Fibroblast of skin of back (primary cell): ENCODE measurements around the gene SERGEF.
A peak's percentile ranks its signal among the peaks of the same experiment; 100 is the strongest.

Source experiments
- DNase-seq: peaks from one replicate; pipeline ENCODE4 v3.0.0-alpha.2; 2013

Gene SERGEF

DNA sequence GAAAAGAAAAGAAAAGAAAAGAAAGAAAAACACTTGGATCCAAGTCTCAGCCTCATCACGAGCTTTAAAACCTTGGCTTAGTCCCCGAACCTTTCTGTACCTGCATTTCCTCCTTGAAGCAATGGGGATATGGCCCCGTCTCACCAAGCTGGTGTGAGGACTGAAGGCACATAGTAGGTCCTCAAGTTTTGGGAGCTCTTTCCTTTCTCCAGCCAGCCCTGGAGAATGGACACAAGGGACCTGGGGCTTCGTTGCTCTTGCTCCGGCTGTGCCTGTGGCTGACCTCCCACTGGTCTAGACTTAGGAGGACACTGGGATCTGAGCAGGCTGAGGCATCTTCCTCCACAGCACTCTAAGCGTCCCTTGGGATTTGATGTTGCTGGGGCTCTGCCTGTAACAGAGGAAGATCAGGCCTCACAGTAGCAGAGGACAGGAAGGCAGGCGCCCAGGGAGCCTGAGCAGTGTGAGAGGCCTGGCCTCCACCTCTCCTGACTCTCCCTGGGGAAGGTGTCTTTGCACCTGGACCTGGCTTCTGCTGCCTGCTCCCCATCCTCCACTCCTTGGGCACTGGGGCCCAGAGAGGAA, 245.5 kb downstream of the SERGEF start:
- peak; percentile 40 for DNase-seq

DNA sequence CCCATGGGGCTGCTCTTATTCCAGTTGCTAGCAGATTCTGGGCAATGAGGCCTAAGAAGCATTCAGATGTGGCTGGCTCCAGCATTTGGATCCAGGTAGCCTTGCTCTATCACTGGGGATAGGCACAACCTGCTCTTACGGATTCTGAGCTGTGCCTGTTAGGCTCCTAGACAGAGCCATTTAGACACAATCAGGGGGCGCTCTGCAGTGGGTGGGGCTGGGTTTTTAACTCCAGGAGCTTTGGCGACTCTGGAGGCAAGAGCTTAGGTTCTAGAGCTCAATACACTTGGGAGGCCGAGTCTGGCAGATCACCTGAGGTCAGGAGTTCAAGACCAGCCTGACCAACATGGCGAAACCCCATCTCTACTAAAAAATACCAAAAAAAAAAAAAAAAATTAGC, 246.3 kb downstream of the SERGEF start:
- no peak for DNase-seq

DNA sequence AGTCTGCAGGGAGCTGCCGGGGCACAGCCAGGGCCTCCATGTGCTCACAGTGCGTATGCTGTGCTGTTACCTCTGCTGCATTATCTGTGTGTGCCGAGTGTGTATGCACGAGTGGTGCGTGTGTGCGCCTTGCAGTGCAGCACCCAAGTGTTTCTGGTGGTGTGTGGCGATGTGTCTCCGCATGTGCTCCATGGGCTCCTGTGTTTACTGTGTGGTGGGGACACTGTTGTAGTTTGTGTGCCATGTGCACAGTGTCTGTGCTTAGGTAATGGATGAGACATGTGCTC, 246.8 kb downstream of the SERGEF start:
- no peak for DNase-seq

- peak; percentile 9 for DNase-seq
These were observed 247.3 kb downstream of the SERGEF start for GRCh38 chr11:17765356-17766072.

- DNase-seq: peak; percentile 8
These were observed 248.2 kb downstream of the SERGEF start for GRCh38 chr11:17764446-17765218.

- no peak for DNase-seq
These were observed 249.1 kb downstream of the SERGEF start for GRCh38 chr11:17763703-17764102.

GRCh38 chr11:17763244-17763643, 249.6 kb downstream of the SERGEF start:
- no peak for DNase-seq

- no peak for DNase-seq
These were observed 250.4 kb downstream of the SERGEF start for GRCh38 chr11:17762309-17762974.

- peak; percentile 27 for DNase-seq
These were observed 252.5 kb downstream of the SERGEF start for GRCh38 chr11:17760102-17761029.

- no peak for DNase-seq
These were observed 257.0 kb downstream of the SERGEF start for GRCh38 chr11:17755891-17756290.

- DNase-seq: no peak
These were observed 259.2 kb downstream of the SERGEF start for GRCh38 chr11:17753641-17754040.

GRCh38 chr11:17753153-17753552, 259.7 kb downstream of the SERGEF start:
- DNase-seq: no peak

- no peak for DNase-seq
These were observed 260.7 kb downstream of the SERGEF start for GRCh38 chr11:17752144-17752543.

GRCh38 chr11:17751558-17751957, 261.3 kb downstream of the SERGEF start:
- no peak for DNase-seq

DNA sequence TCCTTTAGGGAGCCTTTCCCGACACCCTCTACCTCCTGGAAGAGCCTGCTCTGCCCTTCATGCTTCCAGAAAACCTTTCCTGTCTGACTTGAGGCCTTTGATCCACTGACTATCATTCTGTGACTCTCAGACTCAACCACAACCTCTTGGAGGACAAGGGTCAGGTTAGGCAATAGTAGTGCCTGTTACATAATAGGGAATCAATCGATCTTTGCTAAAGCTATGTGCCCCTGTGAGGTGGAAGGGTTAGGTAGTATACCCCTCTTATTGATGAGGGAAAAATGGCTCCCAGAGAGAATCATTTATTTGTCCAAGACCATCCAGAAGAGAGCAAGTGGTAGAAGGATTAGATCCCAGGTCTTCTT, 262.1 kb downstream of the SERGEF start:
- no peak for DNase-seq

GRCh38 chr11:17750013-17750800, 262.6 kb downstream of the SERGEF start:
- DNase-seq: no peak

- no peak for DNase-seq
These were observed 263.8 kb downstream of the SERGEF start for GRCh38 chr11:17748761-17749721.

GRCh38 chr11:17748044-17748443, 264.8 kb downstream of the SERGEF start:
- no peak for DNase-seq

DNA sequence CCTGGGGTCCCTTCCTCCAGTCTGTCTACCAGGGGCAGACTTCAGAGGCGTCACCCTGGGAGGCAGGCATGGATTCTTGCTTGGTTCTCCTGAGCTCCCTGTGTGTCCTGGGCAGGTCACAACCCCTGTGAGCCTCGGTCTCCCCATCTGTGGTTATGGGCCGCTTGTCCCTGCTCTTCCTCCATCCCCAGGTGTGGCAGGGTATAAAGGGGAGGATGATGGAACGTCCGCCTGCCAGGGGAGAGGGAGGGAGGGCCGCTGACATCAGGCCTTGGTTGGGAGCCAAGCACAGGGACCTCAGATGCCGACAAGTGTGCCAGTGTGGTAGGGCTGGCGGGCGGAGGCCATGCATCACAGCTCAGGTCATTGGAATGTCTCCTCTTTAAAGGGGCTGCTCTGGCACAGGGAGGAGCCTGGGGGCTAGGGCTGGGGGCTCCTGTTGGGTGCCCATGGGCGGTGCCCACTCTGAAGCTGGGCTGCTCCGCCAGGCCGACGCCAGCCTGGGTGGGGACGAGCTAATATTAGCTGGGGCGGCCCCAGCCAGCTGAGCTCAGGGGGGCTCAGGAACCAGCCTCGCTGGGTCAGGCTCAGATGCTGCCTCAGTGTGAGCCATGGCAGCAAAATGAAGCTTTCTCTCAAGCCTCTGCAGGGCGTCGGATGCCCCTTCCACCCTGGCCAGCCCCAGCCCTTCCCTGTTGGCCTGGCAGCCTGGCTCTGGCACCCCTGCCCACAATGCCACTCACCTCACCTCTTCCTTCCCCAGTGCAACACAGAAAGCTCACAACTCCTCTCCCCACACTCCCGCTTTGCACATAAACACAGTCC, 265.5 kb downstream of the SERGEF start:
- DNase-seq: no peak
